Measurements from ENCODE around the gene UGGT1. TPM values are rescaled to one million over a fixed set of nuclear protein-coding genes. Genes with fewer than 3 reads are reported as not detected.

UGGT1 gene
- total and polyA plus RNA-seq, 2 donors (not counting 3 experiments of a cell fraction or from before 2014, with no cell fraction given): 27.6 to 83.2 TPM

GRCh38 chr2:128166746-128167353, 75.8 kb downstream of the UGGT1 start:
- CTCF ChIA-PET: no interaction called here
- POLR2A ChIA-PET: no interaction called here

GRCh38 chr2:128169094-128169493, 78.1 kb downstream of the UGGT1 start:
- Histone ChIP-seq H4K20me1 (replicated peaks; ENCODE audit: control insufficient read depth, extremely low read depth, insufficient read depth, low read length) (no peaks in the 10 kb centered on the region), H2AFZ (ENCODE audit: low read depth, low read length) (no peak overlapping the region), H3K36me3 (ENCODE audit: control insufficient read depth in 2 of 2, extremely low read depth in 1 of 2, insufficient read depth in 2 of 2, low read length in 2 of 2) (peaks cover 2 to 7% of the 10 kb centered on the region in 2 experiments), H3K79me2 (ENCODE audit: control insufficient read depth, insufficient read depth, low read length) (no peaks in the 10 kb centered on the region), H3K4me2 (ENCODE audit: insufficient read depth, low read length) (peak overlapping the region; percentile 86), H3K27me3 (ENCODE audit: control insufficient read depth in 2 of 2, insufficient read depth in 2 of 2, low read length in 2 of 2) (no peaks in the 10 kb centered on the region), H3K9me1 (replicated peaks; ENCODE audit: control insufficient read depth, extremely low read depth, insufficient read depth, low read length) (no peaks in the 10 kb centered on the region), H3K4me3 (replicated peaks in 1 of 3; ENCODE audit: insufficient read depth in 1 of 3, low read depth in 1 of 3, low read length in 3 of 3) (no peak overlapping the region), H3K27ac (ENCODE audit: insufficient read depth, low read depth, low read length) (peak overlapping the region; percentile 89), H3K9ac (replicated peaks; ENCODE audit: extremely low read depth, insufficient read depth, low read length) (peak overlapping the region; percentile 41), H3K9me3 (replicated peaks; ENCODE audit: control insufficient read depth, insufficient read depth, low read length) (no peaks in the 10 kb centered on the region), H3K4me1 (ENCODE audit: control insufficient read depth, extremely low read depth, insufficient read depth, low read length) (peaks cover 31% of the 10 kb centered on the region)
- POLR2A ChIA-PET: interaction anchor here (0.5 to 0.7 kb wide), 3 partner anchors 10 to 25 kb away, joined by 3 to 5 read pairs (median 5); no protein-coding TSS in a partner anchor
- dilution Hi-C loops (cut with MboI; ENCODE audit: extremely low pct_ligation_motif_present, low sequenced_read_pairs) (no loop called here), intact Hi-C loops (cut with micrococcal nuclease) (loop anchor here (1.0 to 5.0 kb wide), 2 partner anchors 27 to 142 kb away; partner anchors contain the start of gene SAP130)
- DNase-seq (ENCODE audit: low read depth, low spot score) (no peak), FAIRE-seq (no peak)
- no peak for TF ChIP-seq JUN (IDR thresholded peaks at IDR 0.05; ENCODE audit: borderline replicate concordance, insufficient read depth, insufficient read length, low read depth)
- TF ChIP-seq MYC (IDR thresholded peaks at IDR 0.05; ENCODE audit: low read depth, low read length): no peak
- TF ChIP-seq POLR2AphosphoS5 (IDR thresholded peaks at IDR 0.05; ENCODE audit: insufficient read depth, low read depth, low read length): no peak
- TF ChIP-seq FOS (IDR thresholded peaks at IDR 0.05; ENCODE audit: borderline replicate concordance, insufficient read depth, low read length): no peak
- TF ChIP-seq, protein P1, sequence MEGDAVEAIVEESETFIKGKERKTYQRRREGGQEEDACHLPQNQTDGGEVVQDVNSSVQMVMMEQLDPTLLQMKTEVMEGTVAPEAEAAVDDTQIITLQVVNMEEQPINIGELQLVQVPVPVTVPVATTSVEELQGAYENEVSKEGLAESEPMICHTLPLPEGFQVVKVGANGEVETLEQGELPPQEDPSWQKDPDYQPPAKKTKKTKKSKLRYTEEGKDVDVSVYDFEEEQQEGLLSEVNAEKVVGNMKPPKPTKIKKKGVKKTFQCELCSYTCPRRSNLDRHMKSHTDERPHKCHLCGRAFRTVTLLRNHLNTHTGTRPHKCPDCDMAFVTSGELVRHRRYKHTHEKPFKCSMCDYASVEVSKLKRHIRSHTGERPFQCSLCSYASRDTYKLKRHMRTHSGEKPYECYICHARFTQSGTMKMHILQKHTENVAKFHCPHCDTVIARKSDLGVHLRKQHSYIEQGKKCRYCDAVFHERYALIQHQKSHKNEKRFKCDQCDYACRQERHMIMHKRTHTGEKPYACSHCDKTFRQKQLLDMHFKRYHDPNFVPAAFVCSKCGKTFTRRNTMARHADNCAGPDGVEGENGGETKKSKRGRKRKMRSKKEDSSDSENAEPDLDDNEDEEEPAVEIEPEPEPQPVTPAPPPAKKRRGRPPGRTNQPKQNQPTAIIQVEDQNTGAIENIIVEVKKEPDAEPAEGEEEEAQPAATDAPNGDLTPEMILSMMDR (IDR thresholded peaks at IDR 0.05; ENCODE audit: extremely low read depth in 1 of 2, insufficient read depth in 1 of 2, low read depth in 1 of 2, low read length in 2 of 2): no peak
- no peak for TF ChIP-seq GATA2 (IDR thresholded peaks at IDR 0.05; ENCODE audit: insufficient read depth, insufficient read length, low read depth, low read length)
- TF ChIP-seq MAX (IDR thresholded peaks at IDR 0.05; ENCODE audit: insufficient read depth, insufficient read length): no peak
- no peak for TF ChIP-seq POLR2A (IDR thresholded peaks at IDR 0.05; ENCODE audit: low read depth, low read length)
- TF ChIP-seq EZH2 (IDR thresholded peaks at IDR 0.05; ENCODE audit: borderline replicate concordance, low read depth, low read length, severe bottlenecking): no peak
- BruUV-seq (replicated peaks): TSS peak; percentile 64
- CTCF ChIA-PET: interaction anchor here (0.7 to 2.9 kb wide), 7 partner anchors 10 to 106 kb away, joined by 3 to 33 read pairs (median 4); no protein-coding TSS in a partner anchor

More at GRCh38 chr2:128166746-128167353, 75.8 kb downstream of the UGGT1 start:
- no peaks in the 10 kb centered on the region for H3K9me1 ChIP-seq (replicated peaks; ENCODE audit: control insufficient read depth, extremely low read depth, insufficient read depth, low read length)
- H3K79me2 ChIP-seq (ENCODE audit: control insufficient read depth, insufficient read depth, low read length): no peaks in the 10 kb centered on the region
- peaks cover 31% of the 10 kb centered on the region for H3K4me1 ChIP-seq (ENCODE audit: control insufficient read depth, extremely low read depth, insufficient read depth, low read length)
- DNase-seq (ENCODE audit: low read depth, low spot score) (no peak), FAIRE-seq (no peak)
- H3K9me3 ChIP-seq (replicated peaks; ENCODE audit: control insufficient read depth, insufficient read depth, low read length): no peaks in the 10 kb centered on the region
- H3K27ac ChIP-seq (ENCODE audit: insufficient read depth, low read depth, low read length): no peak overlapping the region
- no peak overlapping the region for H3K9ac ChIP-seq (replicated peaks; ENCODE audit: extremely low read depth, insufficient read depth, low read length)
- TF ChIP-seq MAX (IDR thresholded peaks at IDR 0.05; ENCODE audit: insufficient read depth, insufficient read length) (no peak), FOS (IDR thresholded peaks at IDR 0.05; ENCODE audit: borderline replicate concordance, insufficient read depth, low read length) (no peak), POLR2AphosphoS5 (IDR thresholded peaks at IDR 0.05; ENCODE audit: insufficient read depth, low read depth, low read length) (no peak), MYC (IDR thresholded peaks at IDR 0.05; ENCODE audit: low read depth, low read length) (no peak), POLR2A (IDR thresholded peaks at IDR 0.05; ENCODE audit: low read depth, low read length) (no peak), EZH2 (IDR thresholded peaks at IDR 0.05; ENCODE audit: borderline replicate concordance, low read depth, low read length, severe bottlenecking) (no peak), GATA2 (IDR thresholded peaks at IDR 0.05; ENCODE audit: insufficient read depth, insufficient read length, low read depth, low read length) (no peak), JUN (IDR thresholded peaks at IDR 0.05; ENCODE audit: borderline replicate concordance, insufficient read depth, insufficient read length, low read depth) (no peak)
- no peak overlapping the region for H3K4me2 ChIP-seq (ENCODE audit: insufficient read depth, low read length)
- dilution Hi-C loops (cut with MboI; ENCODE audit: extremely low pct_ligation_motif_present, low sequenced_read_pairs) (no loop called here), intact Hi-C loops (cut with micrococcal nuclease) (loop anchor here (5.0 kb wide), 1 partner anchor 140 kb away; the partner anchor contains the start of gene SAP130)
- H3K27me3 ChIP-seq (ENCODE audit: control insufficient read depth in 2 of 2, insufficient read depth in 2 of 2, low read length in 2 of 2): no peaks in the 10 kb centered on the region
- no TSS peak for BruUV-seq (replicated peaks)
- H3K36me3 ChIP-seq (ENCODE audit: control insufficient read depth in 2 of 2, extremely low read depth in 1 of 2, insufficient read depth in 2 of 2, low read length in 2 of 2): peaks cover 0 to 2% of the 10 kb centered on the region in 2 experiments
- H2AFZ ChIP-seq (ENCODE audit: low read depth, low read length): no peak overlapping the region
- no peaks in the 10 kb centered on the region for H4K20me1 ChIP-seq (replicated peaks; ENCODE audit: control insufficient read depth, extremely low read depth, insufficient read depth, low read length)
- no peak overlapping the region for H3K4me3 ChIP-seq (replicated peaks in 1 of 3; ENCODE audit: insufficient read depth in 1 of 3, low read depth in 1 of 3, low read length in 3 of 3)

All from endothelial cell of umbilical vein (primary cell).